Measurements from ENCODE around the gene HECW1. TPM values are rescaled to one million over a fixed set of nuclear protein-coding genes. Genes with fewer than 3 reads are reported as not detected.

Gene HECW1
- total and polyA plus RNA-seq, 10 of the 15 experiments (the other 5 are each of a cell fraction or from before 2014, with no cell fraction given): under 0.01 to 0.31 (median 0.04) TPM; not detected in 3

GRCh38 chr7:43164757-43165156, 52.3 kb downstream of the HECW1 start:
- H3K36me3 ChIP-seq (ENCODE audit: control insufficient read depth in 2 of 2, insufficient read depth in 2 of 2, low read length in 1 of 2): no peaks in the 10 kb centered on the region
- H3K79me2 ChIP-seq (ENCODE audit: control insufficient read depth, insufficient read depth, low read length): no peaks in the 10 kb centered on the region
- no peaks in the 10 kb centered on the region for H4K20me1 ChIP-seq (ENCODE audit: control insufficient read depth, insufficient read depth)
- DNase-seq (ENCODE audit: low read depth, low spot score) (peak; percentile 61), ATAC-seq (peak; percentile 99), FAIRE-seq (peak; percentile 69)
- in situ Hi-C loops (cut with MboI) (no loop called here), intact Hi-C loops (cut with micrococcal nuclease; ENCODE audit: unreplicated experiment) (loop anchor here (5.0 kb wide), 1 partner anchor 222 kb away; no protein-coding TSS in a partner anchor)
- 1% methylated on average over 4 of the region's 4 CpGs for WGBS (ENCODE audit: insufficient coverage, insufficient replicate concordance, low lambda C conversion rate, missing lambda C conversion rate)
- H3K9me3 ChIP-seq (replicated peaks; ENCODE audit: control insufficient read depth, insufficient read depth, low read length): no peaks in the 10 kb centered on the region; the same call in 2 of the 3 replicates
- ChIA-PET CTCF (interaction anchor here (1.0 kb wide), 1 partner anchor 274 kb away, joined by 3 read pairs; no protein-coding TSS in a partner anchor), POLR2A (interaction anchor here (0.6 to 1.6 kb wide), 2 partner anchors 11 to 89 kb away, joined by 3 to 5 read pairs; no protein-coding TSS in a partner anchor), RAD21 (ENCODE audit: unreplicated experiment) (interaction anchor here (0.9 to 1.2 kb wide), 4 partner anchors 57 to 233 kb away, joined by 3 read pairs; partner anchors contain the start of gene PSMA2), SMC1A (ENCODE audit: uncharacterized antibody, unreplicated experiment) (interaction anchor here (0.6 to 1.5 kb wide), 4 partner anchors 9 to 230 kb away, joined by 3 to 4 read pairs (median 4); no protein-coding TSS in a partner anchor)
- peaks cover 7% of the 10 kb centered on the region for H3K4me1 ChIP-seq (ENCODE audit: control insufficient read depth, insufficient read depth, low read length)
- H3K27me3 ChIP-seq (replicated peaks in 1 of 2; ENCODE audit: control insufficient read depth in 2 of 2, insufficient read depth in 2 of 2, low read length in 1 of 2): no peaks in the 10 kb centered on the region
- H3K4me2 ChIP-seq (ENCODE audit: control insufficient read depth, insufficient read depth): peak overlapping the region; percentile 74
- H3K27ac ChIP-seq (ENCODE audit: control insufficient read depth, insufficient read depth): peak overlapping the region; percentile 49
- H2AFZ ChIP-seq (ENCODE audit: control insufficient read depth, low read depth, low read length): no peak overlapping the region
- no peak overlapping the region for H3K9ac ChIP-seq (ENCODE audit: control insufficient read depth, insufficient read depth, low read length)
- H3K4me3 ChIP-seq: no peak overlapping the region
- no TSS peak for BruUV-seq (replicated peaks)
- TF ChIP-seq SIN3A (IDR thresholded peaks at IDR 0.05; ENCODE audit: low read depth, low read length): no peak
- peak; percentile 30 for TF ChIP-seq SP1 (IDR thresholded peaks at IDR 0.05; ENCODE audit: low read depth, low read length)
- TF ChIP-seq MYB (IDR thresholded peaks at IDR 0.05; ENCODE audit: borderline replicate concordance, low read depth, low read length): no peak
- no peak for TF ChIP-seq FOS (IDR thresholded peaks at IDR 0.05; ENCODE audit: borderline replicate concordance, extremely low read depth, insufficient read length)
- no peak; the same call in 1 of the 2 replicates for TF ChIP-seq PML (IDR thresholded peaks at IDR 0.05; ENCODE audit: low read length)
- peak; percentile 82 for TF ChIP-seq CREM (IDR thresholded peaks at IDR 0.05; ENCODE audit: low read depth)
- TF ChIP-seq REST (IDR thresholded peaks at IDR 0.05; ENCODE audit: low read depth, low read length): no peak
- peak; percentile 30; the same call in 1 of the 2 replicates for TF ChIP-seq CBFB (IDR thresholded peaks at IDR 0.05; ENCODE audit: low read depth)
- no peak for TF ChIP-seq SMC3 (IDR thresholded peaks at IDR 0.05; ENCODE audit: borderline replicate concordance, low read length)
- TF ChIP-seq CUX1 (IDR thresholded peaks at IDR 0.05; ENCODE audit: insufficient replicate concordance, low read depth, low read length): no peak
- no peak for TF ChIP-seq E4F1 (IDR thresholded peaks at IDR 0.05; ENCODE audit: borderline replicate concordance, partially characterized antibody)
- TF ChIP-seq ZNF384 (IDR thresholded peaks at IDR 0.05; ENCODE audit: borderline replicate concordance, low read depth, low read length): no peak

All from GM12878 (cell line).